HL-60 (cell line): Measurements from ENCODE around the gene AFF3.

ENCODE experiments used
- DNase-seq, 2 experiments: peaks; one replicate each; pipeline ENCODE4 v3.0.0-alpha.2; 2010 to 2020; ENCODE audit warnings: low read depth in 1 of 2, low spot score in 1 of 2
- H3K27ac ChIP-seq: fragments of 250-450 bp; sonication (Bioruptor Pico); replicated peaks from 2 replicates; pipeline ENCODE4 v1.5.1; 2020; ENCODE audit warnings: mild to moderate bottlenecking, moderate library complexity
- H3K27me3 ChIP-seq: fragments of 250-450 bp; sonication (Bioruptor Pico); 2 replicates; pipeline ENCODE4 v1.5.1; 2021; ENCODE audit warnings: mild to moderate bottlenecking, moderate library complexity; ENCODE audit not compliant: insufficient read depth, poor library complexity, severe bottlenecking
- H3K4me3 ChIP-seq: replicated peaks from 2 replicates; pipeline ENCODE4 v1.5.1; 2011; ENCODE audit warnings: mild to moderate bottlenecking, control low read depth, low read length; ENCODE audit not compliant: insufficient read depth
- CTCF ChIP-seq: IDR thresholded peaks from one replicate; pipeline ENCODE4 v1.5.1; 2011; ENCODE audit warnings: low read length, control low read depth, inconsistent platforms; ENCODE audit not compliant: insufficient read depth
- GABPA ChIP-seq: IDR thresholded peaks from 2 replicates; pipeline ENCODE4 v1.6.1; 2012; ENCODE audit warnings: low read depth
- POLR2AphosphoS5 ChIP-seq: IDR thresholded peaks from 2 replicates; pipeline ENCODE4 v1.6.1; 2012; ENCODE audit warnings: low read depth
- REST ChIP-seq: IDR thresholded peaks from 2 replicates; pipeline ENCODE4 v1.6.1; 2012; ENCODE audit warnings: low read depth; ENCODE audit not compliant: insufficient replicate concordance
- SPI1 ChIP-seq: IDR thresholded peaks from 2 replicates; pipeline ENCODE4 v1.6.1; 2012; ENCODE audit warnings: low read depth, mild to moderate bottlenecking, borderline replicate concordance

Gene AFF3

GRCh38 chr2:99960790-99961189, 181.6 kb downstream of the AFF3 start:
- no peak overlapping the region for H3K27ac ChIP-seq
- no peak for DNase-seq
- H3K4me3 ChIP-seq = no peak overlapping the region
- peaks cover 3% of the 10 kb centered on the region for H3K27me3 ChIP-seq
- TF ChIP-seq CTCF = no peak
- TF ChIP-seq GABPA = no peak
- TF ChIP-seq SPI1 = no peak
- no peak for TF ChIP-seq REST
- TF ChIP-seq POLR2AphosphoS5 = no peak

- TF ChIP-seq POLR2AphosphoS5 (no peak), GABPA (no peak), REST (no peak), SPI1 (no peak), CTCF (no peak)
- H3K27ac ChIP-seq = no peak overlapping the region
Measured at GRCh38 chr2:99960291-99960690, 182.1 kb downstream of the AFF3 start.

GRCh38 chr2:99959261-99960014, 183.0 kb downstream of the AFF3 start:
- TF ChIP-seq CTCF = no peak
- no peak for TF ChIP-seq REST
- TF ChIP-seq SPI1 = 0 out of 2 replicates have a peak, but pooled peaks have one; percentile 15
- no peak for TF ChIP-seq GABPA
- TF ChIP-seq POLR2AphosphoS5 = no peak
- Histone ChIP-seq H3K27me3 (peaks cover 3% of the 10 kb centered on the region), H3K4me3 (no peak overlapping the region), H3K27ac (no peak overlapping the region)
- DNase-seq = peak in 1 of 2 experiments; percentile 7

More at GRCh38 chr2:99960291-99960690, 182.1 kb downstream of the AFF3 start:
- Histone ChIP-seq H3K4me3 (no peak overlapping the region), H3K27me3 (peaks cover 3% of the 10 kb centered on the region)
- no peak for DNase-seq
